Parathyroid adenoma (tissue), 2 donors: ENCODE measurements around the gene SLC44A4.

Experiments used
- H2AFZ ChIP-seq: fragments of 300-600 bp; sonication (generic); one replicate; pipeline ENCODE4 v1.7.0; 2017; ENCODE audit warnings: antibody characterized with exemption, mild to moderate bottlenecking
- H3K27ac ChIP-seq: fragments of 300-600 bp; sonication (generic); one replicate; pipeline ENCODE4 v1.7.0; 2017
- H3K27me3 ChIP-seq: fragments of 300-600 bp; sonication (generic); one replicate; pipeline ENCODE4 v1.7.0; 2017; ENCODE audit warnings: low read length; ENCODE audit not compliant: control insufficient read depth, insufficient read depth
- H3K36me3 ChIP-seq: fragments of 300-600 bp; sonication (generic); one replicate; pipeline ENCODE4 v1.7.0; 2017; ENCODE audit warnings: low read length; ENCODE audit not compliant: control insufficient read depth, insufficient read depth
- H3K4me1 ChIP-seq: fragments of 300-600 bp; sonication (generic); one replicate; pipeline ENCODE4 v1.7.0; 2017; ENCODE audit warnings: control low read depth
- H3K4me2 ChIP-seq: fragments of 300-600 bp; sonication (generic); one replicate; pipeline ENCODE4 v1.7.0; 2017; ENCODE audit warnings: low read length
- H3K4me3 ChIP-seq: fragments of 300-600 bp; sonication (generic); one replicate; pipeline ENCODE4 v1.7.0; 2017; ENCODE audit warnings: low read depth, low read length
- H3K79me2 ChIP-seq: fragments of 300-600 bp; sonication (generic); one replicate; pipeline ENCODE4 v1.7.0; 2017; ENCODE audit warnings: control low read depth
- H3K9ac ChIP-seq: fragments of 300-600 bp; sonication (generic); one replicate; pipeline ENCODE4 v1.7.0; 2017; ENCODE audit warnings: mild to moderate bottlenecking
- H3K9me3 ChIP-seq: fragments of 300-600 bp; sonication (generic); one replicate; pipeline ENCODE4 v1.7.0; 2017; ENCODE audit warnings: low read length; ENCODE audit not compliant: control insufficient read depth
- TF ChIP-seq, protein P1 (sequence below): fragments of 300-600 bp; sonication (generic); IDR thresholded peaks from one replicate; pipeline ENCODE4 v1.7.0; 2017; ENCODE audit warnings: antibody characterized with exemption, mild to moderate bottlenecking
- donor health status: primary hyperparathyroidism.

The SLC44A4 gene

DNA sequence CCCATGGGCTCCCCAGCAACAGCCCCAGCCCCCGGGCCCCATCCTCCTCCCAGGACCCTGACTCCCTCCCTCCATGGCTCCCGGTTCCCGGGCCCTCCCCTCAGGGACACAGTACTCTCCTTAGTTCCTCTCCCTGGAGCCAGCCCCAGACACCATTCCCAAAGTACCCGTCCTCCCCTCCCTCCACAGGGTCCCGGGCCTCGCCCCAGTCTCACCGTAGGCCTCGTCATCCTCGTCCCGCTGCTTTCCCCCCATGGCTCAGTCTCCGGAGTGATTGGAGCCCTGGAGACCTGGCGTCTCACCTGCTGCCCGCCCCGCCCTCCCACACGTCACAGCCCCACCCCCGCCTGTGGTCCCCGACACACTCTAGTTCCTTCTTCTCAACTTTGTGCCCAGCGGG lies at the start of gene SLC44A4:
SLC44A4 (minus strand) TSS at position 272 of the 400 bp plus-strand sequence; CDS start at position 255, 17 bp downstream.
- no peak within 1 kb of the TSS for H3K4me3 ChIP-seq
- no peaks in the 10 kb centered on the region for H3K4me1 ChIP-seq
- no peaks in the 10 kb centered on the region for H3K36me3 ChIP-seq
- no peaks in the 10 kb centered on the region for H3K79me2 ChIP-seq
- no peak within 1 kb of the TSS for H3K9ac ChIP-seq
- H3K27ac ChIP-seq, result no peak within 1 kb of the TSS
- no peaks in the 10 kb centered on the region for H3K9me3 ChIP-seq
- TF ChIP-seq, protein P1, sequence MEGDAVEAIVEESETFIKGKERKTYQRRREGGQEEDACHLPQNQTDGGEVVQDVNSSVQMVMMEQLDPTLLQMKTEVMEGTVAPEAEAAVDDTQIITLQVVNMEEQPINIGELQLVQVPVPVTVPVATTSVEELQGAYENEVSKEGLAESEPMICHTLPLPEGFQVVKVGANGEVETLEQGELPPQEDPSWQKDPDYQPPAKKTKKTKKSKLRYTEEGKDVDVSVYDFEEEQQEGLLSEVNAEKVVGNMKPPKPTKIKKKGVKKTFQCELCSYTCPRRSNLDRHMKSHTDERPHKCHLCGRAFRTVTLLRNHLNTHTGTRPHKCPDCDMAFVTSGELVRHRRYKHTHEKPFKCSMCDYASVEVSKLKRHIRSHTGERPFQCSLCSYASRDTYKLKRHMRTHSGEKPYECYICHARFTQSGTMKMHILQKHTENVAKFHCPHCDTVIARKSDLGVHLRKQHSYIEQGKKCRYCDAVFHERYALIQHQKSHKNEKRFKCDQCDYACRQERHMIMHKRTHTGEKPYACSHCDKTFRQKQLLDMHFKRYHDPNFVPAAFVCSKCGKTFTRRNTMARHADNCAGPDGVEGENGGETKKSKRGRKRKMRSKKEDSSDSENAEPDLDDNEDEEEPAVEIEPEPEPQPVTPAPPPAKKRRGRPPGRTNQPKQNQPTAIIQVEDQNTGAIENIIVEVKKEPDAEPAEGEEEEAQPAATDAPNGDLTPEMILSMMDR, result no peak
- no peaks in the 10 kb centered on the region for H3K27me3 ChIP-seq
- no peak within 1 kb of the TSS for H3K4me2 ChIP-seq
- H2AFZ ChIP-seq, result peak within 1 kb of the TSS; percentile 50

DNA sequence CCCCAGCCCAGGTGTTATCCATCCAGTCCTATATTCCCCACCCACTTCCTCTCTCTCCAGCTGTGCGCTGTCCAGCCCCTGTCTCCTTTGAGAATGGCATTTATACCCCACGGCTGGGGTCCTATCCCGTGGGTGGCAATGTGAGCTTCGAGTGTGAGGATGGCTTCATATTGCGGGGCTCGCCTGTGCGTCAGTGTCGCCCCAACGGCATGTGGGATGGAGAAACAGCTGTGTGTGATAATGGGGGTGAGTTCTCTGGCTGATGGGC lies 49.8 kb upstream of the SLC44A4 start:
- H3K4me3 ChIP-seq, result no peak overlapping the region
- H3K4me1 ChIP-seq, result no peaks in the 10 kb centered on the region
- no peaks in the 10 kb centered on the region for H3K36me3 ChIP-seq
- no peak overlapping the region for H3K9ac ChIP-seq
- H3K27ac ChIP-seq, result no peak overlapping the region
- no peaks in the 10 kb centered on the region for H3K79me2 ChIP-seq
- no peaks in the 10 kb centered on the region for H3K9me3 ChIP-seq
- TF ChIP-seq, protein P1, result no peak
- H3K27me3 ChIP-seq, result no peaks in the 10 kb centered on the region
- H2AFZ ChIP-seq, result no peak overlapping the region
- no peak overlapping the region for H3K4me2 ChIP-seq

DNA sequence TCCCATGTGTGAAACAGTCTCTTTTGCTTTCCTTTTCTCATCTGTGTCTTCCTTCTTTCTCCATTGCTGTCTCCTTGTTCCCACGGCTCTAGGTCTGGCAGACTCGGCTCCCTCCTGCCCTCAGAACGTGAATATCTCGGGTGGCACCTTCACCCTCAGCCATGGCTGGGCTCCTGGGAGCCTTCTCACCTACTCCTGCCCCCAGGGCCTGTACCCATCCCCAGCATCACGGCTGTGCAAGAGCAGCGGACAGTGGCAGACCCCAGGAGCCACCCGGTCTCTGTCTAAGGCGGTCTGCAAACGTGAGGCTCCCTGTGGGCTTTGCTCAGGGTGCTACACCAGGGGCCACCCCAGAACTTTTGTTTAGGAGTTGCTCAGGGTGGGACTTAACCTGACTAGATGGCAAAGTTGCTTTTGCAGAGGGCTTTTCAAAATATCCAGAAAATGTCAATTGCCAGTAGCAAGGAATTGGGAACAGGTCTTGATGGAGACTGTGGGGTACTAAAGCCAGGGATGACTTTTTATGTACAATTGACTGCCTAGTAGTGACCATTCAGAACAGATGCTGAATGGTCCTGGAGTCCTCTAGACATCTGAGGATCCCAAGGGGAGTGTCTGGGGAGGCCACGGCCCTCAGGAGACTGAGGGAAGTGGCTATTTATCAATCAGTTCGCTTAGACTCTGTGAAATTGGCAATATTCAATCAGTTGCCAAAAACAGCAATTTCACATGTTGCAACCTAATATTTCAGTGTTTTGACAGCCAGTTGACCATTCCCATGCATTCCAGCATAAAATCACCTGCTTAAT lies 49.3 kb upstream of the SLC44A4 start:
- no peaks in the 10 kb centered on the region for H3K36me3 ChIP-seq
- H3K9ac ChIP-seq, result no peak overlapping the region
- TF ChIP-seq, protein P1, result no peak
- no peaks in the 10 kb centered on the region for H3K9me3 ChIP-seq
- no peak overlapping the region for H3K27ac ChIP-seq
- H3K4me2 ChIP-seq, result no peak overlapping the region
- no peaks in the 10 kb centered on the region for H3K4me1 ChIP-seq
- H3K27me3 ChIP-seq, result no peaks in the 10 kb centered on the region
- H3K4me3 ChIP-seq, result no peak overlapping the region
- no peaks in the 10 kb centered on the region for H3K79me2 ChIP-seq
- peak overlapping the region; percentile 50 for H2AFZ ChIP-seq

DNA sequence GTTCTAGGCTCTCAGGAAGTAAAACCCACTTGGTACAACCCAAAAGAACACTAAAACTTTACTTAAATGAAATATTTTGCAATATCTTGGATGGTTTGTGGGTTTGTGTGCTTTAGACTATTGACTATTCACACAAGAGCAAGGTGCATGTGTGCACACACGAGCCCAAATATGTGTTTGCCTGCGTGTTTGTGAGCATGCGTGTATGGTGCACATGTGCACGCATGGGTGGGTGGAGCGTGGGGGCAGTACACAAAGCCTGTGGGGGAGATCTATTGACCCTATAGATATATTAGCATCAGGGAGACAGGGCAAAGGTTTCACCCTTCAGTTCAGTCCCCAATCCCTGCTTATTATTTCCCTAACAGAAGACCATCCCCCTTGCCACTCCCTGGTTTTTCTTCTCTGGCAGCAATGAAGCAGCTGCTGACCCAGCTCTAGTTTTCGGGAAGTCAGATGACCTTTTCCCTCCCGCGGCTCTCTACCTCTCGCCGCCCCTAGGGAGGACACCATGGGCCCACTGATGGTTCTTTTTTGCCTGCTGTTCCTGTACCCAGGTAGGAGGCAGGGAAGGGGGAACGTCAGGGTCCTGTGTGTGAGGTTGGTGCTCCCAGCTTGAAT lies 48.6 kb upstream of the SLC44A4 start, which contains the start of gene C2:
C2 (plus strand) TSS at position 476 of the 621 bp plus-strand sequence; CDS start at position 512, 36 bp downstream.
- Histone ChIP-seq H3K9me3 (no peaks in the 10 kb centered on the region), H3K36me3 (no peaks in the 10 kb centered on the region), H3K79me2 (no peaks in the 10 kb centered on the region), H3K4me2 (no peak within 1 kb of the TSS), H3K4me1 (no peaks in the 10 kb centered on the region), H3K27ac (no peak within 1 kb of the TSS), H3K27me3 (no peaks in the 10 kb centered on the region), H3K9ac (no peak within 1 kb of the TSS), H3K4me3 (no peak within 1 kb of the TSS), H2AFZ (peak within 1 kb of the TSS; percentile 50)
- TF ChIP-seq, protein P1, result no peak
